Endothelial cell of umbilical vein (primary cell): ENCODE measurements around the gene ANAPC16. TPM values are rescaled to one million over a fixed set of nuclear protein-coding genes. Genes with fewer than 3 reads are reported as not detected.

Source experiments
- BruUV-seq: library from RNA; stranded (reverse); fragments of 400-500 nt; replicated peaks from 2 replicates; lab custom pipeline; 2021; lab: Mats Ljungman, UMichigan
- CTCF ChIA-PET: fragments of 300-600, 350-600 bp; sonication (Branson Sonifier 250); formaldehyde crosslinking; loops from one replicate; lab custom pipeline; 2021; ENCODE audit warnings: antibody characterized with exemption, inconsistent platforms; lab: Charles Lee
- POLR2A ChIA-PET: fragments of 300-600, 350-600 bp; sonication (Branson Sonifier 250); formaldehyde crosslinking; loops from one replicate; lab custom pipeline; 2021; ENCODE audit warnings: antibody characterized with exemption, inconsistent platforms; lab: Charles Lee
- DNase-seq: peaks from one replicate; pipeline ENCODE4 v3.0.0-alpha.2; 2011; ENCODE audit warnings: low read depth, low spot score
- FAIRE-seq: peaks from 2 replicates; lab custom pipeline; 2011; peaks lifted over from hg19 to GRCh38; lab: Jason Lieb, UNC
- H2AFZ ChIP-seq: 2 replicates; pipeline ENCODE4 v1.6.0; 2012; ENCODE audit warnings: low read depth, low read length, control low read depth, inconsistent platforms
- H3K27ac ChIP-seq: 2 replicates; pipeline ENCODE4 v1.5.1; 2011; ENCODE audit warnings: low read depth, mild to moderate bottlenecking, control low read depth, low read length, moderate library complexity; ENCODE audit not compliant: insufficient read depth
- H3K27me3 ChIP-seq, 2 experiments: 2 replicates each; pipeline versions ENCODE4 v1.6.0 to v1.6.1; 2011; ENCODE audit warnings: low read length in 2 of 2, mixed read lengths in 1 of 2; ENCODE audit not compliant: control insufficient read depth in 2 of 2, insufficient read depth in 2 of 2
- H3K36me3 ChIP-seq, 2 experiments: 2 replicates in 1 of 2; 3 replicates in 1 of 2; pipeline ENCODE4 v1.5.1; 2011; ENCODE audit warnings: low read length in 2 of 2, mild to moderate bottlenecking in 1 of 2, moderate library complexity in 1 of 2; ENCODE audit not compliant: control insufficient read depth in 2 of 2, insufficient read depth in 2 of 2; ENCODE audit errors: extremely low read depth in 1 of 2
- H3K4me1 ChIP-seq: 3 replicates; pipeline ENCODE4 v1.5.1; 2011; ENCODE audit warnings: mild to moderate bottlenecking, low read length; ENCODE audit not compliant: control insufficient read depth, insufficient read depth; ENCODE audit errors: extremely low read depth
- H3K4me2 ChIP-seq: 2 replicates; pipeline ENCODE4 v1.6.1; 2011; ENCODE audit warnings: low read length, control low read depth, mixed read lengths; ENCODE audit not compliant: insufficient read depth
- H3K4me3 ChIP-seq, 3 experiments: fragments of 200-600 bp in 1 of 3; sonication (generic), shearing (Covaris generic) in 1 of 3; replicated peaks in 1 of 3; 2 replicates each; pipeline ENCODE4 v1.5.1; 2011 to 2016; ENCODE audit warnings: control low read depth in 3 of 3, low read length in 3 of 3, mild to moderate bottlenecking in 2 of 3, inconsistent platforms in 1 of 3, low read depth in 1 of 3, moderate library complexity in 1 of 3; ENCODE audit not compliant: insufficient read depth in 1 of 3
- H3K79me2 ChIP-seq: 2 replicates; pipeline ENCODE4 v1.6.0; 2012; ENCODE audit warnings: low read length, inconsistent platforms; ENCODE audit not compliant: control insufficient read depth, insufficient read depth
- H3K9ac ChIP-seq: replicated peaks from 2 replicates; pipeline ENCODE3; 2011; ENCODE audit warnings: low read length, control low read depth; ENCODE audit not compliant: insufficient read depth; ENCODE audit errors: extremely low read depth
- H3K9me1 ChIP-seq: replicated peaks from 3 replicates; pipeline ENCODE4 v1.6.0; 2011; ENCODE audit warnings: mild to moderate bottlenecking, low read length; ENCODE audit not compliant: control insufficient read depth, insufficient read depth; ENCODE audit errors: extremely low read depth
- H3K9me3 ChIP-seq: replicated peaks from 2 replicates; pipeline ENCODE4 v1.5.1; 2012; ENCODE audit warnings: low read length, inconsistent platforms; ENCODE audit not compliant: control insufficient read depth, insufficient read depth
- H4K20me1 ChIP-seq: replicated peaks from 2 replicates; pipeline ENCODE3; 2011; ENCODE audit warnings: mild to moderate bottlenecking, low read length; ENCODE audit not compliant: control insufficient read depth, insufficient read depth; ENCODE audit errors: extremely low read depth
- CTCF ChIP-seq, 2 donors: IDR thresholded peaks; 1 replicate in 1 of 2; 2 replicates in 1 of 2; pipeline ENCODE4 v1.5.1; 2011; ENCODE audit warnings: low read length in 2 of 2, mild to moderate bottlenecking in 2 of 2, moderate library complexity in 2 of 2, control low read depth in 1 of 2, inconsistent platforms in 1 of 2, low read depth in 1 of 2; ENCODE audit not compliant: insufficient read depth in 1 of 2; ENCODE audit errors: extremely low read depth in 1 of 2
- EZH2 ChIP-seq: IDR thresholded peaks from 2 replicates; pipeline ENCODE4 v1.6.1; 2012; ENCODE audit warnings: borderline replicate concordance, low read depth, mild to moderate bottlenecking, moderate library complexity, low read length, inconsistent platforms; ENCODE audit not compliant: severe bottlenecking
- FOS ChIP-seq: IDR thresholded peaks from 2 replicates; pipeline ENCODE4 v1.6.1; 2011; ENCODE audit warnings: mild to moderate bottlenecking, low read length, moderate library complexity, borderline replicate concordance; ENCODE audit not compliant: insufficient read depth
- GATA2 ChIP-seq: IDR thresholded peaks from 2 replicates; pipeline ENCODE4 v1.7.0; 2011; ENCODE audit warnings: low read depth, mild to moderate bottlenecking, moderate library complexity, mixed read lengths, low read length; ENCODE audit not compliant: insufficient read length, insufficient read depth
- JUN ChIP-seq: IDR thresholded peaks from 2 replicates; pipeline ENCODE4 v1.6.1; 2011; ENCODE audit warnings: borderline replicate concordance, low read depth; ENCODE audit not compliant: insufficient read length, insufficient read depth
- MYC ChIP-seq: IDR thresholded peaks from one replicate; pipeline ENCODE4 v1.6.1; 2011; ENCODE audit warnings: mild to moderate bottlenecking, low read depth, low read length
- POLR2A ChIP-seq: IDR thresholded peaks from 2 replicates; pipeline ENCODE4 v1.6.1; 2012; ENCODE audit warnings: low read depth, mild to moderate bottlenecking, control low read depth, low read length
- dilution Hi-C: fragments of 300-500 bp; cut with MboI; formaldehyde crosslinking; loops from one replicate; pipeline ENCODE4 v1.15.0; 2019; ENCODE audit warnings: low sequenced_read_pairs; ENCODE audit not compliant: extremely low pct_ligation_motif_present
- intact Hi-C: fragments of 100-400 bp; cut with micrococcal nuclease; formaldehyde crosslinking; loops from one replicate; pipeline ENCODE4 v1.10.0; 2022
- polyA plus RNA-seq, 4 experiments: library from polyadenylated mRNA; depleted of rRNA in 3 of 4; stranded (reverse) in 3 of 4; unstranded in 1 of 4; fragments of >200 nt; gene quantifications; 2 replicates each; pipeline versions ENCODE4 v1.2.1 to v1.2.3, GENCODE V29; 2011 to 2012; ENCODE audit warnings: missing spikeins in 1 of 4
- total RNA-seq: library from RNA; stranded (reverse); gene quantifications from 2 replicates; pipeline ENCODE4 v1.2.3, GENCODE V29; 2021
- TF ChIP-seq, protein P1 (sequence below): IDR thresholded peaks from 2 replicates; pipeline ENCODE4 v1.6.1; 2011; ENCODE audit not compliant: insufficient read depth, insufficient read length

ANAPC16 gene
- total and polyA plus RNA-seq, 2 donors (not counting 3 experiments of a cell fraction or from before 2014, with no cell fraction given) = 38.1 to 44.4 TPM

DNA sequence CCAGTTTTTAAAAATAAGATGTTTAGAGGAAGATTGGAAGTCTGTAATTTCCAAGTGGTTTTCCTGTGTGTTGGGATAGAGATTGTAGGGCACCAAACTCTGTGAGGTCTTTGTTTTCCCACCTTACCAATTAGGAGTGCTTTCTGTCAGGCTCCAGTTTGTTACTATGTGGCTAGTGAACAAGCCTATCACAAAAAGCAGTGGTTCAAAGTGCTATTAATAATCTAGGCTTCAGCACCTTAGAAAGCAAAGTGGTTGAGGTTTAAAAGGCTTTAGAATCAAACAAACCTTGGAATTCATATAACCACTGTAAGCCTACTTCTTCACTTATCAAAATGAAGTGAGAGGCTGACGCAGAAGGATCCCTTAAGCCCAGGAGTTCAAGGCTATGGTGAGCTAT, 11.1 kb upstream of the ANAPC16 start:
- ChIA-PET POLR2A (no interaction called here), CTCF (no interaction called here)
- Histone ChIP-seq H3K36me3 (peaks cover 0 to 3% of the 10 kb centered on the region in 2 experiments), H3K27ac (no peak overlapping the region), H2AFZ (no peak overlapping the region), H4K20me1 (no peaks in the 10 kb centered on the region), H3K4me1 (no peaks in the 10 kb centered on the region), H3K4me2 (no peak overlapping the region), H3K79me2 (no peaks in the 10 kb centered on the region), H3K9me3 (no peaks in the 10 kb centered on the region), H3K9me1 (no peaks in the 10 kb centered on the region), H3K9ac (no peak overlapping the region), H3K4me3 (no peak overlapping the region), H3K27me3 (no peaks in the 10 kb centered on the region)
- DNase-seq (no peak), FAIRE-seq (no peak)
- intact Hi-C loops = no loop called here
- dilution Hi-C loops = no loop called here
- no peak for TF ChIP-seq MYC
- TF ChIP-seq, protein P1, sequence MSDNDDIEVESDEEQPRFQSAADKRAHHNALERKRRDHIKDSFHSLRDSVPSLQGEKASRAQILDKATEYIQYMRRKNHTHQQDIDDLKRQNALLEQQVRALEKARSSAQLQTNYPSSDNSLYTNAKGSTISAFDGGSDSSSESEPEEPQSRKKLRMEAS = no peak
- no peak for TF ChIP-seq JUN
- TF ChIP-seq POLR2A = no peak
- no peak for TF ChIP-seq GATA2
- no peak for TF ChIP-seq FOS
- TF ChIP-seq EZH2 = no peak
- no peak for TF ChIP-seq CTCF (IDR thresholded peaks at IDR 0.05; ENCODE audit: extremely low read depth in 1 of 2, insufficient read depth in 1 of 2, low read depth in 1 of 2, low read length in 2 of 2)
- BruUV-seq = no TSS peak
